ENCODE data around the gene TMEM61. TPM values are rescaled to one million over a fixed set of nuclear protein-coding genes. Genes with fewer than 3 reads are reported as not detected.
A peak's percentile ranks its signal among the peaks of the same experiment; 100 is the strongest.
"Not testable (repeated sequence)": the region's sequence is repeated elsewhere in the genome, so short reads cannot be mapped to it uniquely, and the experiment has no call there.

Gene TMEM61
- not detected in 2 replicates for total RNA-seq

- peak in 1 of 2 donors; percentile 24 for DNase-seq (ENCODE audit: low read depth in 2 of 2)
Measured at GRCh38 chr1:54980528-54981241, at the start of gene TMEM61. TSS of gene TMEM61 (plus strand) at chr1:54980628. CDS start at chr1:54981066, 438 bp downstream.

- no peak for DNase-seq (ENCODE audit: low read depth in 2 of 2)
Measured at GRCh38 chr1:54931275-54931840, 49.1 kb upstream of the TMEM61 start.

- not testable (repeated sequence) for DNase-seq (ENCODE audit: low read depth in 2 of 2)
Measured at GRCh38 chr1:54934081-54934480, 46.3 kb upstream of the TMEM61 start.

- peak in 1 of 2 donors; percentile 36 for DNase-seq (ENCODE audit: low read depth in 2 of 2)
Measured at GRCh38 chr1:54934869-54935268, 45.6 kb upstream of the TMEM61 start.

GRCh38 chr1:54936791-54937190 lies 43.6 kb upstream of the TMEM61 start:
- DNase-seq (ENCODE audit: low read depth in 2 of 2), result no peak

GRCh38 chr1:54937469-54937868 lies 43.0 kb upstream of the TMEM61 start:
- no peak for DNase-seq (ENCODE audit: low read depth in 2 of 2)

DNA sequence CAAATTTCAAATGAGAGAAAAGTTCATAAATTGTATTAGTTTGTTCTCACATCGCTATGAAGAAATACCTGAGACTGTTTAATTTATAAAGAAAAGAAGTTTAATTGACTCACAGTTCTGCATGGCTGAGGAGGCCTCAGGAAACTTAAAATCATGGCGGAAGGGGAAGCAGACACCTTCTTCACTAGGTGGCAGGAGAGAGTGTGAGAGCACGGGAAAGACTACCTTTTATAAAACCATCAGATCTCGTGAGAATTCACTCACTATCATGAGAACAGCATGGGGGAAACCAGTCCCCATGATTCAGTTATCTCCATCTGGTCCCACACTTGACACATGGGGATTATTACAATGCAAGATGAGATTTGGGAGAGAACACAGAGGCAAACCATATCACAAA lies 41.5 kb upstream of the TMEM61 start:
- DNase-seq (ENCODE audit: low read depth in 2 of 2), result not testable (repeated sequence)

DNA sequence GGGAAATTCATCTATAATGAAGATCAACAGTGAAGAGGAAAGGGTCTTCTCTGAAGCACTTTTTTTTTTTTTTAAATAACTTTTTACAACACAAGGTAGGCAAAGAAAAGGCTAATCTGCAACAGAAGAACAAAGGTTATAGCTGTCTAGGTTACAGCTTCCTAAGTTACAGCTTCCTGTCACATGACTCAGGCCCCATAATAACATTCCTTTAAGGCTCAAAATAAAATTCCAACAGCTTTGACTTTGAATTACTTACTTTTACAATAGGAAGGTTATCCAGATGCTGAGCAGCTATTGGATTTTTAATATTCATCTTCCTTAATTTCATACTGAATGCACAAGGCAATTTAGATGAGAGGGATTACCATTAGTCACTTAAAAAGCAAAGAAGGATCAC lies 40.4 kb upstream of the TMEM61 start:
- DNase-seq (ENCODE audit: low read depth in 2 of 2), result peak in 1 of 2 donors; percentile 15

GRCh38 chr1:54942976-54943375 lies 37.5 kb upstream of the TMEM61 start:
- no peak for DNase-seq (ENCODE audit: low read depth in 2 of 2)

GRCh38 chr1:54944610-54945392 lies 35.6 kb upstream of the TMEM61 start:
- peak; percentile 85 to 87 for DNase-seq (ENCODE audit: low read depth in 2 of 2)

DNA sequence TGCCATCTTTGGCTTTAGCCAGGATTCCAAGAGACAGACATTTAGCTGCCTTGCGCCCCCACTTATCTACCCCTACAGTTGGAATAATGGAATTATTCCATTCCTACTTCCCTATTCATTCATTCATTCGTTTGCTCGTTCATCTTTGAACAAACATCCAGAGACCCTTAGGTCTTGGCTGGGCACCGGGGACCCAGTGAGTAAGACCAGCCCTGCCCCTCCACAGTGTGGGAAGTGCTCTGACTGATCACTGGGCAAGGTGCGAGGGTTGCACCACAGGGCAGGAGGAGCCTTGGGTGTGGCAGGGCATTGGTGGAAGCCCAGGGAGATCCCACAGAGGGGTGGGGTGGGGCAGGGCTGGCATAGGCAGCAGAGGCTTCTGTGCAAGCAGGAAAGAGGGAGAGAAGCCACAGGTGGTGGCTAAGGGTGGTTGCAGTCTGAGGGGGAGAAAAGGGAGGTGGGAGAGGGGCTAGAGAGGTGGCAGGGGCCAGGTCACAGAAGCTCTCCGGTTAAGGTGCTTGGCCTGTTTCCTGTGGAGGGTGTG lies 35.0 kb upstream of the TMEM61 start:
- no peak for DNase-seq (ENCODE audit: low read depth in 2 of 2)

DNA sequence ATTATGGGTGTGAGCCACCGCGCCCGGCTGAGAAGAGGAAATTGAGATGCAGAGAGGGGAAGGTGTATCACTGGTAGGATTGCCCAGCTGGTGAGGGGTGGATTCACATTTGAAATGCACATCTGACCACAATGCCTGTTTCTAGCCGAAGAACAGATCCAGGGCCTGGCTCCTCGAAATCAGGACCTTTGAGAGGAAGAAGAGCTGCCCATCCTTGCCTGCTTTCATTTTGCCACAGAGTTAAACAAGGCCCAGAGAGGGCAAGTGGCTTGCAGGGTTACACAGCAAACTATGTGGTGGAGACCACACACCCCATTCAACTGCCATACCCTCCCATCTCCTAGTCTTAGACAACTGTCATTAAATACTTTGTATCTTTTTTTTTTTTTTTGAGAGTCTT lies 32.9 kb upstream of the TMEM61 start:
- no peak for DNase-seq (ENCODE audit: low read depth in 2 of 2)

DNA sequence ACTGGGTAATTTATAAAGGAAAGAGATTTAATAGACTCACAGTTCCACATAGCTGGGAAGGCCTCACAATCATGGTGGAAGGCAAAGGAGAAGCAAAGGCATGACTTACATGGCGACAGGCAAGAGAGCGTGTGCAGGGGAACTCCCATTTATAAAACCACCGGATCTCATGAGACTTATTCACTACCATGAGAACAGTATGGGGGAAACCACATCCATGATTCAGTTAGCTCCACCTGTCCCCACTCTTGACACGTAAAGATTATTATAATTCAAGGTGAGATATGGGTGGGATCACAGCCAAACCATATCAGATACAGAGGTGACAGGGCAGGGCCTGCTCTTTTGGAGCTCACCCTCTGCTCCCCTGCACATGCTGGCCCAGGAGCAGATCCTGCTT lies 31.4 kb upstream of the TMEM61 start:
- DNase-seq (ENCODE audit: low read depth in 2 of 2), result no peak

DNA sequence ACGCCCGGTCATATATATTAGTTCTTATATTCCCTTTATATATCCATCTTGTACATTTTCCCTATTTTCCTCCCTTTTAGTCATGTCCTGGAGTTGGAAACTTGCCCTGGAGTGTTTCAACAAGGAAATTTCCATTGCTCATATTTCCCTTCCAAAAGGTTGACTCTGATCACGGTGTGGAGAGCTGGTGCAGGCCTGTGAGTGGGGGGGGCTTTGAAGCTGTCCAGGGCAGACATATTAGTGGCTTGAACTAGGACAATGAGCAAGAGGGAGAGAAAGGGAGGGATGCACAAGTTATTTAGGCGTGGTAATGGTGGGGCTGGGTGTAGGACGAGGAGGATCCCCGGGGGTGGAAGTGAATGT lies 30.4 kb upstream of the TMEM61 start:
- peak; percentile 46 to 91 for DNase-seq (ENCODE audit: low read depth in 2 of 2)

GRCh38 chr1:54950369-54951163 lies 29.9 kb upstream of the TMEM61 start:
- peak; percentile 75 to 86 for DNase-seq (ENCODE audit: low read depth in 2 of 2)

- DNase-seq (ENCODE audit: low read depth in 2 of 2), result no peak
Measured at GRCh38 chr1:54951810-54952226, 28.6 kb upstream of the TMEM61 start.

GRCh38 chr1:54952950-54953718 lies 27.3 kb upstream of the TMEM61 start:
- DNase-seq (ENCODE audit: low read depth in 2 of 2), result peak; percentile 61 to 73

DNA sequence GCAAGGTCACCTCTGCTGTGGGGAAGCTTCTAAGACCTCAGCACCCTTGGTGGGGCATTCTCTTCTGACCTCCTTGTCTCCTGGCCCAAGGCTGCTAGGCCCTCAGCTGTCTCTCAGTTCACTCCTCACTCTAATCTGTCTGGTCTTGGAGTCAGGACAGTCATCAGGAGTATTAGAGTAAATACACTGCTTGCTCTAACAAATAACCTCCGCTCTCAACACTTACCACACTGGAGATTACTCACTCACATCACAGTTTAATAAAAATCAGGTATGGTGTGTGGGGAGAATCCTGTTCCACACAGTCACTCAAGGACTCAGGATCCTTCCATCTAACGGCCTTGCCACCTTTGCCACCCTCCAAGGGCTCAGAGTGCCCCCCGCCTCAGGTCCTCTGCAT lies 26.6 kb upstream of the TMEM61 start:
- DNase-seq (ENCODE audit: low read depth in 2 of 2), result no peak

- DNase-seq (ENCODE audit: low read depth in 2 of 2), result peak; percentile 75
Measured at GRCh38 chr1:54955359-54955758, 25.1 kb upstream of the TMEM61 start.

GRCh38 chr1:54956726-54957125 lies 23.7 kb upstream of the TMEM61 start:
- DNase-seq (ENCODE audit: low read depth in 2 of 2), result no peak

- no peak for DNase-seq (ENCODE audit: low read depth in 2 of 2)
Measured at GRCh38 chr1:54959241-54959640, 21.2 kb upstream of the TMEM61 start.
